GM12872 (cell line): Measurements from ENCODE around the gene NUBPL.

Source experiments
- TF ChIP-seq, protein P1 (sequence below): IDR thresholded peaks from 3 replicates; pipeline ENCODE4 v1.5.1; 2011; ENCODE audit warnings: low read depth, mild to moderate bottlenecking, low read length, moderate library complexity; ENCODE audit not compliant: insufficient read depth

The NUBPL gene

DNA sequence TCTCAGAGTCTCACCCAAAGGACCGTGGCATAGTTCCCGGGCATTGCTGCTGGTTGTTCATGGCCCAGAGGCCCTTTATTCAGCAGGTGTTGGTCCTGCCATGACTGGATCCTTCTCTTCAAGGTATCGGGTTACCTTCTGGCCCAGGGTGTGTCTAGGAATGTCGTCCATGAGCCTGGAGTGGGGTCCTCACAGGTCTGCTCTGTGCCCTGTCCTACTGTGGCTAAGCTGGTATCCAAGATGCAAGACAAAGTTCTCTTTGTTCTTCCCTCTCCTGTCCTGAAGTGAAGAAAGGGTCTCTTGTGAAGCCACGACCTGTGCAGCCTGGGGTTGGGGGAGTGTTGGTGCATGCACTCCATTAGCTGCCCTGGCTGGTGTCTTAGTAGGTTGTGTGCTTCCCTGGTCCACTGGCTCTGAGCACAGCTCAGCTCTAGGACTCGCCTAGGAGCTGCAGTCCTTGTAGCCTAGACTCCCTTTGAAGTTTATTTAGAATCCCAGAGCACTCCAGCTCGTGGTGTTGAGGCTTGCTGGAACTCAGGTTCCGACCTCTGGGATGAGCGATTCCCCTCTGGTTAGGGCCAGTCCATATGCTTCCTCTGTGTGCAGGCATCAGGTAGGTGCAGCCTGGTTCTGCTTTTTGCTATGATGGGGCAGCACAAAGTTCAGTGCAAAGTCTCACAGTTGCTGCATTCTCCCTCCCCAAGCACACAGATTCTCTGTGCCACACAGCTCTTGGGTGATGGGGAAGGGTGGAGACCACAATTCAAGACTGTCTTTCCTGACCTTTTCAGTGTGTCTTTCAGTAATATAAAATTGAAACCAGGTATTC lies 117.4 kb downstream of the NUBPL start:
- TF ChIP-seq, protein P1, sequence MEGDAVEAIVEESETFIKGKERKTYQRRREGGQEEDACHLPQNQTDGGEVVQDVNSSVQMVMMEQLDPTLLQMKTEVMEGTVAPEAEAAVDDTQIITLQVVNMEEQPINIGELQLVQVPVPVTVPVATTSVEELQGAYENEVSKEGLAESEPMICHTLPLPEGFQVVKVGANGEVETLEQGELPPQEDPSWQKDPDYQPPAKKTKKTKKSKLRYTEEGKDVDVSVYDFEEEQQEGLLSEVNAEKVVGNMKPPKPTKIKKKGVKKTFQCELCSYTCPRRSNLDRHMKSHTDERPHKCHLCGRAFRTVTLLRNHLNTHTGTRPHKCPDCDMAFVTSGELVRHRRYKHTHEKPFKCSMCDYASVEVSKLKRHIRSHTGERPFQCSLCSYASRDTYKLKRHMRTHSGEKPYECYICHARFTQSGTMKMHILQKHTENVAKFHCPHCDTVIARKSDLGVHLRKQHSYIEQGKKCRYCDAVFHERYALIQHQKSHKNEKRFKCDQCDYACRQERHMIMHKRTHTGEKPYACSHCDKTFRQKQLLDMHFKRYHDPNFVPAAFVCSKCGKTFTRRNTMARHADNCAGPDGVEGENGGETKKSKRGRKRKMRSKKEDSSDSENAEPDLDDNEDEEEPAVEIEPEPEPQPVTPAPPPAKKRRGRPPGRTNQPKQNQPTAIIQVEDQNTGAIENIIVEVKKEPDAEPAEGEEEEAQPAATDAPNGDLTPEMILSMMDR: no peak

GRCh38 chr14:31682768-31683167 lies 121.6 kb downstream of the NUBPL start:
- TF ChIP-seq, protein P1: no peak

GRCh38 chr14:31687726-31688125 lies 126.5 kb downstream of the NUBPL start:
- TF ChIP-seq, protein P1: no peak

DNA sequence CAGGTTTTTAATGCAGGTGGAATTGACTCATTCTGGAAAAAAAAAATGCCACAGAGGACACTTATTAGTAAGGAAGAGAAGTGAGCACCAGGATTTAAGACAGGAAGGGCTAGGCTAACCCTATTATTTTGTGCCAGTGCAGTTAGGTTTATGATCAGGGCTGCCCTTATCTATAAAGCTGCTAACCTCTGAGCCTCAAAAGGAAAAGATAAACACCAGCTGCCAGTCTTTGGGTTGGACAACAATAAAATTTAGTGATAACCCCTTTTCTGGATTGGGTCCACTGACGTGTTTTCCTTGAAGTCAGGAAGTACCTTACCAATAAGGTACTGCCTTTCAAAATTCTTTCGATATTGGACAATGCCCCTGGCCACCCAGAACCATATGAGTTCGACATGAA lies 128.9 kb downstream of the NUBPL start:
- TF ChIP-seq, protein P1: no peak

- TF ChIP-seq, protein P1: no peak
These were observed 131.2 kb downstream of the NUBPL start for GRCh38 chr14:31692376-31692781.

- TF ChIP-seq, protein P1: no peak
These were observed 135.2 kb downstream of the NUBPL start for GRCh38 chr14:31696378-31696777.

- TF ChIP-seq, protein P1: no peak
These were observed 138.6 kb downstream of the NUBPL start for GRCh38 chr14:31699809-31700208.
